PC-3 (cell line): ENCODE measurements around the gene NIFK.

Experiments
- CTCF ChIP-seq: fragments of 300-600 bp; sonication (generic); conservative IDR thresholded peaks from 2 replicates; pipeline ENCODE4 v1.5.1; 2017; ENCODE audit warnings: antibody characterized with exemption, low read depth, mild to moderate bottlenecking, low read length
- EZH2 ChIP-seq: fragments of 300-600 bp; sonication (generic); IDR thresholded peaks from one replicate; pipeline ENCODE4 v1.6.1; 2017; ENCODE audit warnings: antibody characterized with exemption, mild to moderate bottlenecking, low read length; ENCODE audit not compliant: unreplicated experiment
- EZH2phosphoT487 ChIP-seq: fragments of 300-600 bp; sonication (generic); IDR thresholded peaks from 2 replicates; pipeline ENCODE4 v1.6.1; 2018; ENCODE audit warnings: mild to moderate bottlenecking, antibody characterized with exemption, low read length, borderline replicate concordance

- TF ChIP-seq CTCF (no peak), EZH2 (no peak), EZH2phosphoT487 (no peak)
Measured at GRCh38 chr2:121768143-121768755, 31.6 kb upstream of the NIFK start.
